Effector memory CD8-positive, alpha-beta T cell (primary cell): ENCODE data around the gene CRTC1.
A peak's percentile ranks its signal among the peaks of the same experiment; 100 is the strongest.

Source experiments
- ATAC-seq: fragments of 150-1000 bp; cut with Tn5 transposase; replicated peaks from 2 replicates; pipeline ENCODE4 v1.10.0; 2021; ENCODE audit warnings: mild to moderate bottlenecking, moderate library complexity
- DNase-seq, 3 experiments: peaks; one replicate each; pipeline ENCODE4 v3.0.0; 2021
- H3K27ac Mint-ChIP-seq, 2 donors: one replicate each; pipeline ENCODE4 v1.8.0; 2022; ENCODE audit warnings: mild to moderate bottlenecking in 2 of 2, mixed read lengths in 2 of 2, moderate library complexity in 2 of 2
- H3K27me3 Mint-ChIP-seq, 2 donors: one replicate each; pipeline ENCODE4 v1.8.0; 2022; ENCODE audit warnings: mixed read lengths in 2 of 2
- H3K36me3 Mint-ChIP-seq: one replicate; pipeline ENCODE4 v1.8.0; 2022; ENCODE audit warnings: mild to moderate bottlenecking, moderate library complexity, mixed read lengths; ENCODE audit not compliant: insufficient read depth
- H3K4me1 Mint-ChIP-seq, 2 donors: one replicate each; pipeline ENCODE4 v1.8.0; 2022; ENCODE audit warnings: low read depth in 2 of 2, mixed read lengths in 2 of 2
- H3K4me3 Mint-ChIP-seq, 2 donors: one replicate each; pipeline ENCODE4 v1.8.0; 2022; ENCODE audit warnings: mild to moderate bottlenecking in 2 of 2, mixed read lengths in 2 of 2, moderate library complexity in 2 of 2
- H3K9me3 Mint-ChIP-seq, 2 donors: one replicate each; pipeline ENCODE4 v1.8.0; 2022; ENCODE audit warnings: mixed read lengths in 2 of 2

Gene CRTC1

GRCh38 chr19:18682807-18683108 is 722 bp upstream of the CRTC1 start:
- Mint-ChIP-seq H3K36me3 (peaks cover 14% of the 10 kb centered on the region), H3K4me1 (peaks cover 4 to 10% of the 10 kb centered on the region in 2 donors), H3K9me3 (no peaks in the 10 kb centered on the region), H3K4me3 (peak overlapping the region; percentile 81 to 82), H3K27ac (peak overlapping the region in 1 of 2 donors; percentile 49), H3K27me3 (peaks cover 0 to 9% of the 10 kb centered on the region in 2 donors)
- DNase-seq (no peak), ATAC-seq (no peak)

- Mint-ChIP-seq H3K27ac (peak overlapping the region; percentile 16 to 87), H3K9me3 (no peaks in the 10 kb centered on the region)
- peak; percentile 35 for ATAC-seq
These were observed 620 bp downstream of the CRTC1 start for GRCh38 chr19:18683958-18684641.

GRCh38 chr19:18684642-18684993 is 1.1 kb downstream of the CRTC1 start:
- peaks cover 8 to 12% of the 10 kb centered on the region in 2 donors for H3K4me1 Mint-ChIP-seq
- peak overlapping the region in 1 of 2 donors; percentile 82 for H3K4me3 Mint-ChIP-seq
- H3K9me3 Mint-ChIP-seq = no peaks in the 10 kb centered on the region

More at GRCh38 chr19:18683958-18684641, 620 bp downstream of the CRTC1 start:
- Mint-ChIP-seq H3K36me3 (peaks cover 14% of the 10 kb centered on the region), H3K27me3 (no peaks in the 10 kb centered on the region), H3K4me1 (peaks cover 7 to 10% of the 10 kb centered on the region in 2 donors), H3K4me3 (peak overlapping the region; percentile 81 to 82)
- no peak for DNase-seq

GRCh38 chr19:18685597-18686190 is 2.2 kb downstream of the CRTC1 start:
- ATAC-seq = no peak
- Mint-ChIP-seq H3K36me3 (peaks cover 14% of the 10 kb centered on the region), H3K27me3 (no peaks in the 10 kb centered on the region)

More at GRCh38 chr19:18684642-18684993, 1.1 kb downstream of the CRTC1 start:
- Mint-ChIP-seq H3K27ac (no peak overlapping the region), H3K27me3 (no peaks in the 10 kb centered on the region), H3K36me3 (peaks cover 14% of the 10 kb centered on the region)
- ATAC-seq (no peak), DNase-seq (no peak)

GRCh38 chr19:18687740-18688465 is 4.4 kb downstream of the CRTC1 start:
- DNase-seq (no peak), ATAC-seq (no peak)
- Mint-ChIP-seq H3K9me3 (no peaks in the 10 kb centered on the region), H3K4me3 (peak overlapping the region in 1 of 2 donors; percentile 25), H3K4me1 (peaks cover 13 to 16% of the 10 kb centered on the region in 2 donors), H3K27ac (no peak overlapping the region), H3K27me3 (no peaks in the 10 kb centered on the region), H3K36me3 (peaks cover 10% of the 10 kb centered on the region)

More at GRCh38 chr19:18685597-18686190, 2.2 kb downstream of the CRTC1 start:
- DNase-seq = no peak
- no peaks in the 10 kb centered on the region for H3K9me3 Mint-ChIP-seq
- no peak overlapping the region for H3K27ac Mint-ChIP-seq
- no peak overlapping the region for H3K4me3 Mint-ChIP-seq
- peaks cover 11 to 14% of the 10 kb centered on the region in 2 donors for H3K4me1 Mint-ChIP-seq

- no peaks in the 10 kb centered on the region for H3K27me3 Mint-ChIP-seq
- peaks cover 19 to 23% of the 10 kb centered on the region in 2 donors for H3K4me1 Mint-ChIP-seq
- no peak for ATAC-seq
- H3K36me3 Mint-ChIP-seq = peaks cover 4% of the 10 kb centered on the region
- no peak overlapping the region for H3K27ac Mint-ChIP-seq
- H3K4me3 Mint-ChIP-seq = no peak overlapping the region
- H3K9me3 Mint-ChIP-seq = no peaks in the 10 kb centered on the region
- DNase-seq = no peak
These were observed 12.5 kb downstream of the CRTC1 start for GRCh38 chr19:18696023-18696422.

- H3K9me3 Mint-ChIP-seq = no peaks in the 10 kb centered on the region
- peaks cover 9% of the 10 kb centered on the region for H3K36me3 Mint-ChIP-seq
- no peaks in the 10 kb centered on the region for H3K27me3 Mint-ChIP-seq
- DNase-seq (no peak), ATAC-seq (no peak)
- no peak overlapping the region for H3K4me3 Mint-ChIP-seq
- H3K27ac Mint-ChIP-seq = no peak overlapping the region
- H3K4me1 Mint-ChIP-seq = peaks cover 20 to 27% of the 10 kb centered on the region in 2 donors
These were observed 14.2 kb downstream of the CRTC1 start for GRCh38 chr19:18697680-18698079.

- H3K4me1 Mint-ChIP-seq = peaks cover 20 to 27% of the 10 kb centered on the region in 2 donors
- no peaks in the 10 kb centered on the region for H3K9me3 Mint-ChIP-seq
- peaks cover 10% of the 10 kb centered on the region for H3K36me3 Mint-ChIP-seq
- peak overlapping the region in 1 of 2 donors; percentile 85 for H3K4me3 Mint-ChIP-seq
- peak overlapping the region; percentile 83 to 87 for H3K27ac Mint-ChIP-seq
- DNase-seq (no peak), ATAC-seq (no peak)
- H3K27me3 Mint-ChIP-seq = no peaks in the 10 kb centered on the region
These were observed 15.1 kb downstream of the CRTC1 start for GRCh38 chr19:18698321-18699167.

GRCh38 chr19:18699403-18700054 is 16.0 kb downstream of the CRTC1 start:
- Mint-ChIP-seq H3K4me1 (peaks cover 20 to 27% of the 10 kb centered on the region in 2 donors), H3K27ac (peak overlapping the region; percentile 83 to 87), H3K36me3 (peaks cover 10% of the 10 kb centered on the region), H3K27me3 (no peaks in the 10 kb centered on the region), H3K4me3 (peak overlapping the region; percentile 85), H3K9me3 (no peaks in the 10 kb centered on the region)
- ATAC-seq (no peak), DNase-seq (no peak)

- peak; percentile 62 to 69 (median 62) for DNase-seq
- peaks cover 10% of the 10 kb centered on the region for H3K36me3 Mint-ChIP-seq
These were observed 17.2 kb downstream of the CRTC1 start for GRCh38 chr19:18700501-18701249.

GRCh38 chr19:18701250-18701608 is 17.7 kb downstream of the CRTC1 start:
- peaks cover 16 to 24% of the 10 kb centered on the region in 2 donors for H3K4me1 Mint-ChIP-seq
- DNase-seq (no peak), ATAC-seq (peak; percentile 48)
- no peaks in the 10 kb centered on the region for H3K27me3 Mint-ChIP-seq
- no peaks in the 10 kb centered on the region for H3K9me3 Mint-ChIP-seq
- H3K36me3 Mint-ChIP-seq = peaks cover 10% of the 10 kb centered on the region
- H3K4me3 Mint-ChIP-seq = peak overlapping the region; percentile 85
- H3K27ac Mint-ChIP-seq = peak overlapping the region; percentile 83 to 87

More at GRCh38 chr19:18700501-18701249, 17.2 kb downstream of the CRTC1 start:
- Mint-ChIP-seq H3K27me3 (no peaks in the 10 kb centered on the region), H3K4me1 (peaks cover 18 to 27% of the 10 kb centered on the region in 2 donors), H3K4me3 (peak overlapping the region; percentile 85), H3K27ac (peak overlapping the region; percentile 83 to 87), H3K9me3 (no peaks in the 10 kb centered on the region)
- ATAC-seq = peak; percentile 96

- peaks cover 8% of the 10 kb centered on the region for H3K36me3 Mint-ChIP-seq
- H3K4me3 Mint-ChIP-seq = no peak overlapping the region
- DNase-seq = no peak
- no peak for ATAC-seq
- H3K9me3 Mint-ChIP-seq = no peaks in the 10 kb centered on the region
- no peak overlapping the region for H3K27ac Mint-ChIP-seq
- H3K4me1 Mint-ChIP-seq = peaks cover 20 to 23% of the 10 kb centered on the region in 2 donors
- H3K27me3 Mint-ChIP-seq = no peaks in the 10 kb centered on the region
These were observed 20.6 kb downstream of the CRTC1 start for GRCh38 chr19:18704054-18704453.
